HG03108 (cell line): ENCODE data around the gene VASH1.

Source experiments
- ATAC-seq: cut with Tn5 transposase; IDR thresholded peaks from one replicate; pipeline ENCODE4 v1.9.1; 2021; ENCODE audit warnings: moderate library complexity; ENCODE audit not compliant: unreplicated experiment

Gene VASH1

GRCh38 chr14:76742185-76742584, 19.1 kb upstream of the VASH1 start:
- no peak for ATAC-seq

- ATAC-seq, result no peak
Measured at GRCh38 chr14:76742966-76743365, 18.3 kb upstream of the VASH1 start.

- no peak for ATAC-seq
Measured at GRCh38 chr14:76752744-76753143, 8.5 kb upstream of the VASH1 start.

GRCh38 chr14:76753541-76754198, 7.6 kb upstream of the VASH1 start:
- no peak for ATAC-seq

GRCh38 chr14:76754586-76754985, 6.7 kb upstream of the VASH1 start:
- no peak for ATAC-seq

GRCh38 chr14:76755610-76756370, 5.5 kb upstream of the VASH1 start:
- ATAC-seq, result no peak

GRCh38 chr14:76756371-76756750, 4.9 kb upstream of the VASH1 start:
- no peak for ATAC-seq

- ATAC-seq, result no peak
Measured at GRCh38 chr14:76759589-76759988, 1.7 kb upstream of the VASH1 start.

- no peak for ATAC-seq
Measured at GRCh38 chr14:76760331-76761135, 735 bp upstream of the VASH1 start.

GRCh38 chr14:76761960-76762410, 717 bp downstream of the VASH1 start:
- no peak for ATAC-seq

- ATAC-seq, result no peak
Measured at GRCh38 chr14:76762411-76763095, 1.3 kb downstream of the VASH1 start.

GRCh38 chr14:76763096-76764041, 2.1 kb downstream of the VASH1 start:
- ATAC-seq, result no peak

GRCh38 chr14:76765461-76765931, 4.2 kb downstream of the VASH1 start:
- ATAC-seq, result no peak

- ATAC-seq, result peak; percentile 95
Measured at GRCh38 chr14:76767681-76768656, 6.7 kb downstream of the VASH1 start.

- ATAC-seq, result peak; percentile 6
Measured at GRCh38 chr14:76768671-76769500, 7.6 kb downstream of the VASH1 start.

- no peak for ATAC-seq
Measured at GRCh38 chr14:76769636-76770292, 8.5 kb downstream of the VASH1 start.
